ENCODE measurements around the gene CIART. TPM values are rescaled to one million over a fixed set of nuclear protein-coding genes. Genes with fewer than 3 reads are reported as not detected.
"Not testable (repeated sequence)": the region's sequence is repeated elsewhere in the genome, so short reads cannot be mapped to it uniquely, and the experiment has no call there.

CIART gene
- total RNA-seq, 1 donor from 2014 or later = 9.2 TPM

- H3K27me3 Mint-ChIP-seq (ENCODE audit: low read depth) = no peaks in the 10 kb centered on the region
- no peak for DNase-seq (ENCODE audit: low spot score in 2 of 2, unreplicated experiment in 2 of 2)
- no peak overlapping the region for H3K27ac Mint-ChIP-seq
- no peaks in the 10 kb centered on the region for H3K9me3 Mint-ChIP-seq
- peaks cover 32% of the 10 kb centered on the region for H3K36me3 Mint-ChIP-seq
- H3K4me3 Mint-ChIP-seq = no peak overlapping the region
- no peak for TF ChIP-seq CTCF (IDR thresholded peaks at IDR 0.05; ENCODE audit: unreplicated experiment)
- no peaks in the 10 kb centered on the region for H3K4me1 Mint-ChIP-seq
Observed at GRCh38 chr1:150302902-150303301, 20.5 kb downstream of the CIART start.

DNA sequence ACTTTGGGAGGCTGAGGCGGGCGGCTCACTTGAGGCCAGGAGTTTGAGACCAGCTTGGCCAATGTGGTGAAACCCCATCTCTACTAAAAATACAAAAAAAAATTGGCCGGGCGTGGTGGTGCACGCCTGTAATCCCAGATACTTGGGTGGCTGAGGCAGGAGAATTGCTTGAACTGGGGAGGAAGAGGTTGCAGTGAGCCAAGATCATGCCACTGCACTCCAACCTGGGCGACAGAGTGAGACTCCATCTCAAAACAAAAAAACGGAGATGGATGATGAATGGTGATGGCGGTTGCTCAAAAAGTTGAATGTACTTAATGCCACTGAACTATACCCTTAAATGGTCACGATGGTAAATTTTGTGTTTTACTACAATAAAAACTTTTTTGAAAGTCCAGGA, 26.2 kb downstream of the CIART start:
- H3K36me3 Mint-ChIP-seq = peaks cover 20% of the 10 kb centered on the region
- H3K9me3 Mint-ChIP-seq; H3K27me3 Mint-ChIP-seq (ENCODE audit: low read depth); H3K4me3 Mint-ChIP-seq; DNase-seq (ENCODE audit: low spot score in 2 of 2, unreplicated experiment in 2 of 2); H3K4me1 Mint-ChIP-seq; H3K27ac Mint-ChIP-seq: not testable (repeated sequence)

- Mint-ChIP-seq H3K27me3 (ENCODE audit: low read depth) (no peaks in the 10 kb centered on the region), H3K4me3 (no peak overlapping the region), H3K27ac (no peak overlapping the region), H3K4me1 (no peaks in the 10 kb centered on the region), H3K36me3 (peaks cover 20% of the 10 kb centered on the region), H3K9me3 (no peaks in the 10 kb centered on the region)
- TF ChIP-seq CTCF (IDR thresholded peaks at IDR 0.05; ENCODE audit: unreplicated experiment) = no peak
- no peak for DNase-seq (ENCODE audit: low spot score in 2 of 2, unreplicated experiment in 2 of 2)
Observed at GRCh38 chr1:150309758-150310508, 27.6 kb downstream of the CIART start.

DNA sequence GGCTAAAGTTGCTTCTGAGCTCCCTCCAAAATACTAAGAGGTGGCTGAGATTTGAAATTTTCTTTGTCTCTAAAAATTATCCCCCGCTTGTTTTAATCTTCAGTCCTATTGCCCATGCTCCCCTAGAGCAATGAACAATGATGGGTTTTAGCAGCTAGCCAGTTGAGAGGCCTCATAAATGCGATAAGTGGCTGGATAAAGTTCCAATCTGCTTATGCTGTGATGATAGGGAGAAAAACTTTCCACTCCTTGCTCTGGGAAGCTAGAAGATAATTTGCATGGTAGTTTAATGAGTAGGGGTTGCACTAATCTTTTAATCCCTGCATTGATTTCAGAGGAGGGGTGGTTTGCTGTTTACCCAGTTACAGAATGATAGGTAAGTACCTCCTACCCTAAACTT, 29.4 kb downstream of the CIART start:
- Mint-ChIP-seq H3K36me3 (peaks cover 14% of the 10 kb centered on the region), H3K27ac (no peak overlapping the region), H3K4me3 (no peak overlapping the region), H3K27me3 (ENCODE audit: low read depth) (no peaks in the 10 kb centered on the region), H3K9me3 (no peaks in the 10 kb centered on the region), H3K4me1 (no peaks in the 10 kb centered on the region)
- no peak for TF ChIP-seq CTCF (IDR thresholded peaks at IDR 0.05; ENCODE audit: unreplicated experiment)
- no peak for DNase-seq (ENCODE audit: low spot score in 2 of 2, unreplicated experiment in 2 of 2)

GRCh38 chr1:150314691-150315090, 32.3 kb downstream of the CIART start:
- not testable (repeated sequence) for H3K4me1 Mint-ChIP-seq; H3K27ac Mint-ChIP-seq; H3K4me3 Mint-ChIP-seq; H3K9me3 Mint-ChIP-seq; H3K27me3 Mint-ChIP-seq (ENCODE audit: low read depth); DNase-seq (ENCODE audit: low spot score in 2 of 2, unreplicated experiment in 2 of 2); H3K36me3 Mint-ChIP-seq

- H3K4me1 Mint-ChIP-seq = peaks cover 18% of the 10 kb centered on the region
- TF ChIP-seq CTCF (IDR thresholded peaks at IDR 0.05; ENCODE audit: unreplicated experiment) = no peak
- peak overlapping the region; percentile 98 for H3K4me3 Mint-ChIP-seq
- no peaks in the 10 kb centered on the region for H3K9me3 Mint-ChIP-seq
- DNase-seq (ENCODE audit: low spot score in 2 of 2, unreplicated experiment in 2 of 2) = no peak
- peak overlapping the region; percentile 99 for H3K27ac Mint-ChIP-seq
- peaks cover 4% of the 10 kb centered on the region for H3K36me3 Mint-ChIP-seq
- no peaks in the 10 kb centered on the region for H3K27me3 Mint-ChIP-seq (ENCODE audit: low read depth)
Observed at GRCh38 chr1:150320667-150320978, 38.3 kb downstream of the CIART start.

DNA sequence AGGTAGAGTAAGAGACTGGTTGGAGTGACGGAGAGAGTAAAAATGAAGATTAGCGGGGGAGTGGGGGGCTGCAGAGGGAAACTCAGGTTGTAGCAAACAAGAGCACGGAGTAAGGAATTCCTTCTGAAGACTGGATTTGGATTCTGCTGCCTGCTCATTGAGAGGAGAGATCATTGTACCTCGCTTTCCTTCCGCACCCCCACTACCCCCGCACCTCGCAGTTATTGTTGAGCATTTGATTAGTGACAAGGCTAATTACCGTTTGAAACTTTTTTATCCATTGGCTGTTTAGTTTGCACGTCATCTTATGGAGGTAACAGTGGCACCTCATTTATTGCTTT, 39.4 kb downstream of the CIART start:
- Mint-ChIP-seq H3K4me3 (peak overlapping the region; percentile 98), H3K4me1 (peaks cover 18% of the 10 kb centered on the region), H3K36me3 (peaks cover 10% of the 10 kb centered on the region), H3K9me3 (no peaks in the 10 kb centered on the region), H3K27ac (peak overlapping the region; percentile 99), H3K27me3 (ENCODE audit: low read depth) (no peaks in the 10 kb centered on the region)
- DNase-seq (ENCODE audit: low spot score in 2 of 2, unreplicated experiment in 2 of 2) = no peak
- TF ChIP-seq CTCF (IDR thresholded peaks at IDR 0.05; ENCODE audit: unreplicated experiment) = no peak
